Cardiac fibroblast (primary cell): ENCODE results near the gene AMFR.

Experiments
- DNase-seq, 2 donors: peaks; one replicate each; pipeline versions ENCODE4 v3.0.0 to v3.0.0-alpha.2; 2010; ENCODE audit warnings: low read depth in 2 of 2
- H3K4me3 ChIP-seq, 2 donors: replicated peaks in 1 of 2; 1 replicate in 1 of 2; 2 replicates in 1 of 2; pipeline ENCODE4 v1.5.1; 2011; ENCODE audit warnings: low read depth in 2 of 2, low read length in 2 of 2, mild to moderate bottlenecking in 2 of 2, moderate library complexity in 1 of 2
- CTCF ChIP-seq: IDR thresholded peaks from one replicate; pipeline ENCODE4 v1.5.1; 2011; ENCODE audit warnings: low read depth, mild to moderate bottlenecking, low read length, inconsistent platforms

Gene AMFR

GRCh38 chr16:56360117-56361008 lies 65.0 kb downstream of the AMFR start:
- no peak for TF ChIP-seq CTCF
- H3K4me3 ChIP-seq = no peak overlapping the region
- no peak for DNase-seq

GRCh38 chr16:56357765-56358322 lies 67.5 kb downstream of the AMFR start:
- DNase-seq = no peak
- TF ChIP-seq CTCF = no peak
- H3K4me3 ChIP-seq = no peak overlapping the region

- peak; percentile 56 to 69 for DNase-seq
- peak overlapping the region; percentile 31 to 36 for H3K4me3 ChIP-seq
- TF ChIP-seq CTCF = no peak
Measured at GRCh38 chr16:56357241-56357764, 68.0 kb downstream of the AMFR start.

GRCh38 chr16:56356276-56357240 lies 68.8 kb downstream of the AMFR start:
- peak overlapping the region; percentile 31 to 36 for H3K4me3 ChIP-seq
- TF ChIP-seq CTCF = peak; percentile 94
- DNase-seq = peak; percentile 89 to 91

GRCh38 chr16:56355786-56356275 lies 69.5 kb downstream of the AMFR start:
- no peak overlapping the region for H3K4me3 ChIP-seq
- no peak for TF ChIP-seq CTCF
- DNase-seq = no peak

GRCh38 chr16:56355221-56355620 lies 70.1 kb downstream of the AMFR start:
- no peak for TF ChIP-seq CTCF
- H3K4me3 ChIP-seq = no peak overlapping the region
- DNase-seq = no peak
